ENCODE measurements around the gene PMEL. TPM values are rescaled to one million over a fixed set of nuclear protein-coding genes. Genes with fewer than 3 reads are reported as not detected.

The PMEL gene
- total RNA-seq, 4 donors from 2014 or later, result 1.7 to 5.8 (median 3.0) TPM

- no peak overlapping the region for H3K4me3 ChIP-seq (replicated peaks in 1 of 3)
Observed at GRCh38 chr12:55972042-55972441, 6.2 kb upstream of the PMEL start.

GRCh38 chr12:55970775-55971174 lies 4.9 kb upstream of the PMEL start:
- intact Hi-C loops (cut with DNase I), result no loop called here
- no peak overlapping the region for H3K27ac ChIP-seq
- no peaks in the 10 kb centered on the region for H3K36me3 ChIP-seq
- peaks cover 22 to 23% of the 10 kb centered on the region in 2 donors for H3K4me1 ChIP-seq
- TF ChIP-seq POLR2A (IDR thresholded peaks at IDR 0.05), result no peak
- TF ChIP-seq CTCF (IDR thresholded peaks at IDR 0.05), result no peak
- no peak overlapping the region for H3K4me3 ChIP-seq (replicated peaks in 1 of 3)
- no peaks in the 10 kb centered on the region for H3K9me3 ChIP-seq
- WGBS, 2 donors, result 88 to 97% methylated on average over 7 of the region's 7 CpGs
- DNase-seq, result no peak
- H3K27me3 ChIP-seq, result no peaks in the 10 kb centered on the region

More at GRCh38 chr12:55972042-55972441, 6.2 kb upstream of the PMEL start:
- TF ChIP-seq CTCF (IDR thresholded peaks at IDR 0.05) (no peak), POLR2A (IDR thresholded peaks at IDR 0.05) (peak in 1 of 2 donors; percentile 8)
- DNase-seq, result peak; percentile 17 to 19
- Histone ChIP-seq H3K27ac (peak overlapping the region in 2 of 3 donors; percentile 72 to 88), H3K9me3 (no peaks in the 10 kb centered on the region), H3K27me3 (no peaks in the 10 kb centered on the region), H3K4me1 (peaks cover 18 to 27% of the 10 kb centered on the region in 2 donors), H3K36me3 (no peaks in the 10 kb centered on the region)
- intact Hi-C loops (cut with DNase I), result no loop called here
- 50 to 54% methylated on average over 3 of the region's 3 CpGs for WGBS, 2 donors

GRCh38 chr12:55969356-55969755 lies 3.5 kb upstream of the PMEL start:
- TF ChIP-seq POLR2A (IDR thresholded peaks at IDR 0.05) (no peak), CTCF (IDR thresholded peaks at IDR 0.05) (no peak)
- Histone ChIP-seq H3K27me3 (no peaks in the 10 kb centered on the region), H3K9me3 (no peaks in the 10 kb centered on the region), H3K4me3 (replicated peaks in 1 of 3) (no peak overlapping the region), H3K4me1 (peaks cover 16 to 18% of the 10 kb centered on the region in 2 donors), H3K36me3 (no peaks in the 10 kb centered on the region), H3K27ac (no peak overlapping the region)
- DNase-seq, result no peak
- intact Hi-C loops (cut with DNase I), result no loop called here
- WGBS, 2 donors, result 90 to 95% methylated on average over 4 of the region's 4 CpGs

- H3K36me3 ChIP-seq, result no peaks in the 10 kb centered on the region
- 0 to 1% methylated on average over 24 to 43 of the region's 45 CpGs for WGBS, 2 donors
- peak within 1 kb of the TSS; percentile 12 to 65 (median 53) for H3K4me3 ChIP-seq (replicated peaks in 1 of 3)
- intact Hi-C loops (cut with DNase I), result no loop called here
- DNase-seq, result peak; percentile 95
- no peaks in the 10 kb centered on the region for H3K27me3 ChIP-seq
- H3K27ac ChIP-seq, result peak within 1 kb of the TSS; percentile 22 to 69 (median 50)
- no peaks in the 10 kb centered on the region for H3K9me3 ChIP-seq
- TF ChIP-seq POLR2A (IDR thresholded peaks at IDR 0.05) (peak in 1 of 2 donors; percentile 80), CTCF (IDR thresholded peaks at IDR 0.05) (no peak)
- H3K4me1 ChIP-seq, result peaks cover 11 to 13% of the 10 kb centered on the region in 2 donors
Observed at GRCh38 chr12:55966408-55967281, 803 bp upstream of the PMEL start, which contains the start of gene CDK2. Gene CDK2, plus strand, starts transcription at chr12:55966830. Its CDS starts 179 bp downstream, at chr12:55967009.

GRCh38 chr12:55965240-55965639 lies 602 bp downstream of the PMEL start:
- TF ChIP-seq CTCF (IDR thresholded peaks at IDR 0.05) (no peak), POLR2A (IDR thresholded peaks at IDR 0.05) (no peak)
- DNase-seq, result no peak
- Histone ChIP-seq H3K27ac (no peak overlapping the region), H3K27me3 (no peaks in the 10 kb centered on the region), H3K4me1 (peaks cover 11 to 13% of the 10 kb centered on the region in 2 donors), H3K36me3 (no peaks in the 10 kb centered on the region), H3K4me3 (replicated peaks in 1 of 3) (no peak overlapping the region), H3K9me3 (no peaks in the 10 kb centered on the region)
- intact Hi-C loops (cut with DNase I), result no loop called here
- 76% methylated on average over 5 of the region's 5 CpGs for WGBS, 2 donors

Measured in thyroid gland (tissue), 4 donors.